ENCODE measurements around the gene GABBR2.

Gene GABBR2

DNA sequence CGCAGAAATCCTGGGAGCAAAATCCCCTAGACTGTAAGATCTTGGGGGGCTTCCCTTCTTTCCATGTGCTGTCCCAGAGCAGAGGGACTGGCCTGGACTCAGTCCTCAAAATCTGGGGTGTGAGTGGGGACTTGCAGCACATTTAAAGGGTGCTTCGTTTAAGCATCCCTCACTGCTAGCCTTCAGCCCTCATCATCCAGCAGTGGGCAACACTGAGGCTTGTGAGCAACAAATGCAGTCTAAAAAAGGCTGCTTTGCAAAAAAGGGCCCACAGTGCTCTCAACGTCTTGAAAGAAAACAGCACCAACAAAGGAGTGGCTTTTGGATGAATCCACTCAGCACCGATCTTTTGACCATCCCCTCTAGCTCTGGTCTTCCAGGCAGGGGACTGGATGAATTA lies 325.0 kb downstream of the GABBR2 start:
- DNase-seq: no peak

DNA sequence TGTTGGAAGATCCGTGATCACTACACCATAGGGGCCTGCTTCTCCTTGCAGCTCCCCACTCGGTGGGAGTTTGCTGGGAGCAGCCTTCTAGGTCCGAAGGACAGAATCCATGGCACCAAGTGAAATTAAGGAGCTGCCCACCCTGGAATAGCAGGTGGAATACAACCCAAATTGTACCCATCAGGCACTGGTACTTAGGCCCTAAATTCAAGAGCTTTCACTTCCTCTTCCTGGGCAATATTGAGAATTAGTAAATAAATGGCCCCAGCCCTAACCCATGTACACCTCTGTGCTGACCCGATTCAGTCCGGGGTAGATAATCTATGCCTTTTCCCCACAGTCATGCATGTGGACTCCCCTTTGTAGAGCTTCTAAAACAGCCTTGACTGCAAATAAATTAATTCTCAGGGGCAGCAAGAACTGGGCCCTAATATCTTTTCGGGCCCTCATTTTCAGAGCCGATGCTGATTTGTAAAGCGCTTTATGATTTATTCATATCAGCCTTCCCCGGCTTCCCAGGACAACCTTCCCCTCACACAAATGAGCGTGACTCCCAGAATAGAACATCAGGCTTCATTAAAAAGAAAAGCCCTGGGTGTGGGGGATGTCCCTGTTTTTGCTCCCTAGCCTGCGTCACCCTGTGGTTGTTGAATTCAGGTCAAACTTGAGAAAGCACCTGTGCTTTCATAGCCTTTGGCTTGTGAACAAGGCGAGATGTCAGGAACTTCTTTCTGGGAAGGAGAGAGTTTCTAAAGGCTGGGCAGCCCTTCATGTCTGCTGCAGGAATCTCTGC lies 327.2 kb downstream of the GABBR2 start:
- DNase-seq: no peak

DNA sequence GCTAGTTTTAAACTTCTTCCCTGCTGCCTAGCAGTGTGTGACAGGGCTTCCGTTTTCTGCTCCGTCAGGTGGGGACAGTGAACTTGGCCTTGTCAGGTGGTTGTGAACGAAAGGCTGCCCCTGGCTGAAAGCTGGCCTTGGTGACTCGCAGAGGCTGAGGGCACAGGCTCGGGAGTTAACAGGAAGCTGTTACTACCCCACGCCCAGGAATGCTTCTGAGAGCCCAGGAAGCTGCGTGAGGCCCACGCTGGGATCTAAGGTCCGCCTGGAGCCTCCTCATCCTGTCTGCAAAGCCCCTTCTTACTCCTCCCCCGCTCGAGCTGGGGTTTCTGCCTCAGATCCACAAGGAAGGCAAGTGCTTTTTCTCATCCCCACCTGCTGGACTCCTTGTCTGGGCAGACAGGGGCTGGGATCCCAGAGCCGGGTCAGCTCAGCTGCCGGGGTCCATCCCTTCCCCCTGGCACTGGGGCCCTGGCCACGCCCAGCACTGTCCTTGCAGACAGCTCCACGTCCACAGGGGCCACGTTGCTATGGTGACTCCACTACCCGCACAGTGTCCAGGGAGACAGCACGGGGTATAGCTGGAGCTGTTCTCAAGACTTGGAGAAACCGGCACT lies 328.6 kb downstream of the GABBR2 start:
- no peak for DNase-seq

DNA sequence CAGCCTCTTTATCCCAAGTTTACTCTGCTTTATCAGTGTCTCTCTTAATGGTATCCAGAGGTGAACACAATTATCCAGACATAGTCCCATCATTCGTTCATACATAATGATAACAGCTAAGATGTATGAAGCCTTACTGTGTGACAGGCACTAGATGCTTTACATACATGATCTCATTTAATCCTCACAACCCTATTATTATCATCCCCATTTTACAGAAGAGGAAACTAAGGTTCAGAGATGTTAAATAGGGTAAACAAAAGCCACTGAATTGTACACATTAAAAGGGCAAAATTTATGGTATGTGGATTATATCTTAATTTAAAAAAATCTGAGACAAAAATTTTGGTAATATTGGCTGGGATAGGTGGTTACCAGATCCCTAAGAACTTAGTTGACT lies 329.2 kb downstream of the GABBR2 start:
- no peak for DNase-seq

DNA sequence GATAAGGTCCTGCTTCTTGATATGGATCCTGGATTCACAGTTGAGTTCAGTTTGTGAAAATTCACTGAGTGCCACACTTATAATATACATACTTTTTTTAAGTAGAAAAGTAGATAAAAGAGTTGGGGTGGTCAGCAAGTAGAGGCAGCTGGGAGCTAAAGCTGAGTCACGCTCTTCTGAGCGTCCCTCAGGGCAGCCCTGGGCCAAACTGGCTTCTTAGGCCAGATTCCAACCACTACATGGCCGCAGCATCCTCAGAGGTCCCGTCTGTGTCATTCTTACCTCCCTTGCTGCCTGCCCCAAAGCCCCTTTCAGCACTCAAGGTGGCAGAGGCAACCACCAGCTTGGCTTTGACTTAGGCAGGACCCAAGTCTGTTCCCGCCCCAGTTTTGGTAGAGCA lies 329.9 kb downstream of the GABBR2 start:
- DNase-seq: no peak

DNA sequence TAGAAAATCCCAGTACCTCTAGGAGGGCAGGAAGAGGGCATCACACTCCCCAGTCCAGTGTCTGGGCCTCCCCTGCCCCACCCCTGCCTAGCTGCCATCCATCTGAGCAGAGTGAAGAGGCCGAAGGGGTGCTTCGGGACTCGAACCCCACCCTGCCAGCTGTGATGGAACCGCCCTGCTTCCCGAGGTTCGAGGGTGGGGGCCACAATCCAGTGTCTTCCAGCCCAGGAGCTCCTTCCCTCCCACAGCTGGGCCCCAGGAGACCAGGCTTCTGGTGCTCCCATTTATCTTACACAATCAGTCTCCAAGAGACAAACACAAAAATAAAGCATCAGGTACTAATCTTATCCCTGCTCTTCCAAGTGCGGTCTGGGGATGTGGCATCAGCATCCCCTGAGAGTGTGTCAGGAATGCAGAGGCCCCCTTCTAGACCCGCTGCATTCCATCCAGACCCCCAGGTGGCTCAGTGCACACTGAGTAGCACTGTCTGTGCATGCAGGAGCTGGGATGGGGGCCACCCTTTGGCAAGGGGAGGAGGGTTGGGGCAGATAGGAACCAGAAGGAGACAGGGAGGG lies 330.4 kb downstream of the GABBR2 start:
- no peak for DNase-seq

DNA sequence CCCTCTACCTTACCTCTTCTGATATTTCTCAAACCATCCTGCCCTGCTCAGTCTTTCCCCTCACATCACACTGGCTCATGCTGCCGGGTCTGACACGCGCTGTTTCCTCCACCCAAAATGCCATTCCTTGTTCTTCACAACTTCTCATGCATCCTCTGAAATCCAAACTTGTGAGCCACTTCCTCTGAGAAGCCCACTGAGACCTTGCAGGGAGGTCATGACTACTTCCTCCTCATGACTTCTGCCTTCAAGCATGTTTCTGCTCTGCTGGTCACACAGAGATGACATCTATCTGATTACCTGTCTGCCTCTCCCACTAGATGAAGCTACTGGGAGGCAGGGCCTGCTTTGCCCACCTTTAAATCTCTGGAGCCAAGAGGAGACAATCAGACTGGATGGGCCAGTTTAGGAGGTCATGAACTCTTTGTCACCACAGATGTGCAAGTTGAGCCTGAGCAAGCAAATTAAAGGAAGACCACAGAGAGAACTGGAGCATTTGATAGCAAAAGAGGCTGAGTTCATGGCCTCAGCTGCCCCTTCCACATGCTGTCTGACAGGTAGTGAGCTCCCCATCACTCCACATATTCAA lies 333.5 kb downstream of the GABBR2 start:
- DNase-seq: no peak

DNA sequence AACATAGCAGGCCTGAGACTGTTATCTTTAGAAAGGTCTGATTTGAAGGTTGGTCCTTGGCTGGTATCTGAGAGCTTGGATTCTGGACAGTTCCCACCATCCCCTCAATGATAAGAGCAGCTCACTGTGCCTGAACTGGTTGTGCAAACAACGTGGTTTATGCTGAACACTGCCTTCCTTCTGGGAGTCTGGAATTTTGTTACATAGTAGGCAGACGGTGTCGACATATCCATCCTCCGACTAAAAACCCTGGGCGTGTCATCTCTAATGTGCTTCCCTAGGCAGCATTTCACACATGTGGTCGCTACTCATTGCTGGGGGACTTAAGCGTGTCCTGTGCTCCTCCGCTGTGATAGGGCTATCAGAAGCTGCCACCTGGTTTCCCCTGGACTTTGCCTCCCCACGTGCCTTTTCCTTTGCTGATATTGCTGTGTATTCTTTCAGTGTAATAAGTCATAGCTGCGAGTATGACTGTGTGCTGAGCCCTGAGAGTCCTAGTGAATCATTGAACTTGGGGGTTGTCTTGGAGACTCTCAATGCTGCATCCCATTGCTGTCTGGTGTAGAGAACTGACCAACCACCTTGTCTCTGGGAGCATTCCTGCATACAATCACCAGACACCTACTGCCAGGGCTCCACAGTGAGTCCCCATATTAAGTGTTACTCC lies 334.2 kb downstream of the GABBR2 start:
- DNase-seq: no peak

DNA sequence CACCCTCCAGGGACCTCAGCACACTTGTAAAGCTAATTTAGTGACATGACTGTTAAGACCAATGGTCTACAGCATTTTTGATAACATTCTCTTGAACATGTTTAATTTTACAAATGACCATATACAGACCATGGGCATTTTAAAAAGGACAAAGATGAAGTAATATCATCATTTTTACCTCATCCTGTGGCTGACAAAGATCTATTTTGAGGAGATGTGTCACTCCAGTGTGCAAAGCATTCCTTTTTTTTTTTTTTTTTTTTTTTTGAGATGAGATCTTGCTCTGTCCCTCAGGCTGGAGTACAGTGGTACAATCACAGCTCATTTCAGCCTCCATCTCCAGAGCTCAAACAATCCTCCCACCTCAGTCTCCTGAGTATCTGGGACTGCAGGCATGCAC lies 335.1 kb downstream of the GABBR2 start:
- no peak for DNase-seq

DNA sequence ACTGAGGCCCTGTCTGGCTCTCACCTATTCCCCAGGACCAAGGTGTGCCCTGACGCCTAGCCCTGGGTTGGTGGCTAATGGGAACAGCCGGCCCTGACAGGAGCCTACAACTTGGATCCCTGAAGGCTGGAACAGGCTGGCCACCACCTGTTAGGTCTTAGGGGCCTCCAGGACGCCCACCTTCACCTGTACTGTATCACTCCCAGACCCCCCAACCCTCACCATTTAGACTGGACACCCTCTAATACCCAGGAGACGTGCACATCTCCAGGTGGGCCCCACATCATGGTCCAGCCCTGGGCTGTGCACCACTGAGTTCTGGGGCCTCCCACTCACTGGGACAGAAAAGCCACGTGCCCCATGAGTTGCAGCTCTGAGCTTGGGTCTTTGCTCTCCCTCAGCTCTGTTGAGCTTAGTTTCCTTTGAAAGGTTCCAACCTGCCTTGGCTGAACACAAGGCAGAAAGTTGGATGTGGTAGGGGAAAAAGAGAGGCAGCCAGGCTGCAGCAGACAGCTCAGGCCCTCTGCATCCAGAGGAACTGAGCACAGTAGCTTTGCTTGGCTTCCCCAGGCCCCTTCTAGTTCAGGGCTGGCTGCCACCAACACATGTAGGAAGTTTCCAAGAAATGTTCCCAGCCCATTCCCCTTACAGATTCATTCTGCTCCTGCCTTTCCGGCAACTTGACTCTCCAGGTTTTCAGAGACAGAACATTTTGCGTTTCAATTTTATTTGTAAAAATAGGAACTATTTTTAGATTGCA lies 336.5 kb downstream of the GABBR2 start:
- no peak for DNase-seq

DNA sequence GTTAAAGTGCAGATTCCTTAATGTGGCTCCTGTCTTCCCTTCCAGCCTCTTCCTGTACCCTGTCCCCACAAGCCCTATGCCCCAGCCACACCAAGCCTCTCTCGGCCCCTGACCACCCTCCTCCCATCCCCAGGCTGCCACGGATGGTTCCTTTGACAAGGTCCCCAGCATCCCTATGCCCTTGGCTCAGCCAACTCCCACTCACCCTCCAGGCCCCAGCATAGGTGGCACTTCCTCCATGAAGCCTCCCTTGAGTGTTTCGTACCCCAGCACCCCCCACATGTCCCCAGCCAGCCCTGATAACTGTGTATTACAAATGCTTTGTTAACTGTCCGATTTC lies 337.8 kb downstream of the GABBR2 start:
- DNase-seq: no peak

DNA sequence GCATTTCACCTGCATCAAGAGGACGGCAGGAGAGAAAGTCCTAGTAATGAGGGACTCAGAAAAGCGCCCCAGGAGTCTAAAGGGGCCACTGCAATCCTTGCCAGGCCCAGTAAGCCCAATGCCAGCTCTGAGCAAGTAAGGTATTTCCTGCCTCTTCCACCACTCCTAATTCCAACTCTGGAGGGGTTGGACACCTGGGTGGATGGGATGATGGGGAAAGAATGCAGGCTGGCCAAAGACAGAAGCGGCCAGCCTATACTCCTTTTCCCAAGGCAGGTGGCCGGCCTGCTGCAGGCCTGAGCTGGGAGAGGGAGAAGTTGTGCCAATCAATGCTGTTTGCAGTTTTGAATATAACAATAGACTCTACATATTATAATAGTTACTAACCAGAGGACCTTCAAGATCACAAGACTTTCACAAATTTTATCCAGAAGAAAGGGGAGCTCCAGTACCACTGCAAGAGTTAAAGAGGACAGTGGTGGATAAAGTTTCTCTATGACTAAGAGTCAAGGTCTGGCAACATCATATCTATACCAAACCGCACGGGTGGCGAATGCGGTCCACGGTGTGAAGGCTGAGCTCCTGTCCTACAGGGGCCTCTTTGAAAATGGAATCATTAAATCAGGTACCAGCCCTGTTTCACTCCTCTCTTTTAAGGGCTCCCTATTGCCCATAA lies 338.3 kb downstream of the GABBR2 start:
- DNase-seq: no peak

DNA sequence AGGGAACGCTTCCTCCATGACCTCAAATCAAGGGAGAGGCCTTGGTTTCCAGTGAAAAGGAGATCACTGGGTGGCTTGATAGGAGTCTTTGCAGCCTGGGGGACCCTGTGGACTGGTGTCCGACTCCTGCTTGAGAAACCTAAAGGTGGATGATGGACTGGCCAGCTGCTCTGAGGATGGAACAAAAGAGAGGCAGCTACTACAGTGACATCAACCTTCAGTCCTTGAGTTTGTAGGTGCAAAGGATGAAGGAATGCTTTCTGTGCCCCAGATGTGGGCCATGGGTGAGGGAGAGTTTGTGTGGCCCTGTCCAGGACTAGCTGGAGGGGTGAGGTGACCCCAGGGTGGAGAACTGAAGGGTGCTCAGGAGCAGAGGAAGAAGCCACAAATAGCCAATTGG lies 338.8 kb downstream of the GABBR2 start:
- DNase-seq: no peak

DNA sequence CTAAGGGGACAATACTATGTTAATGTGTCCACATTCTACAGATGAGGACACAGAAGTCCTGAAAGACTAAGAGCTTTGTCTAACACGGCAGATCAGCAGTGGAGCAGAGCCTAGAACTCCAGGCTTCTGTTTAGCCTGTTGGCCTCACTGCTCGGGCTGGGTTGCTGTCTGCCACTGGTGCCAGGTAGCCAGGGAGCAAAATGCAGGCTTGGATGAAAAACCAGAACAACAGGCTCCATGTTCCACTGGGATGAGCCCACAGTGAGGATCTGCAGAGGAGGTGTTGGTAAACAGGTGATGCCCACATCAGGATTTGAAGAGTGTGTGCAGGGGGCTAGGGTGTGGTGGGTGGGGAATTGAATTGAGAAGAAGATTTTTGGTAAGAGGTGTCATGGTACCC lies 339.3 kb downstream of the GABBR2 start:
- DNase-seq: no peak

DNA sequence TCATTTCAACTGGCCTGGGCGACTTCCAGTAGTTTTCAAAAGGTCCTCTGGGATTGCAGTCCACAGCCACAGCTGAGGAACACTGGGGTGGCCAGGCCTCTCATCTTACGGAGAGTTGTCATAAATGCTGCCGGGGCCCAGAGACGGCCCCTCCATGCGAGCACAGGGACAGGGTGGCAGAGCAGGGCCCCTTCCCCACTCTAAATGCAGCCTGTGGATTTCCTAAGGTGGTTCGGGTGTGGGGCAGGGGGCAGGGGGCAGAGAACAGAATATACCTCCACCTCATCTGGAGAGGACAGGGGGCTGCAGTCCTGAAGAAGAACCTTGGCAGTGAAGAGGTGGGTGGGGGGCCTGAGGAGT lies 339.7 kb downstream of the GABBR2 start:
- no peak for DNase-seq

DNA sequence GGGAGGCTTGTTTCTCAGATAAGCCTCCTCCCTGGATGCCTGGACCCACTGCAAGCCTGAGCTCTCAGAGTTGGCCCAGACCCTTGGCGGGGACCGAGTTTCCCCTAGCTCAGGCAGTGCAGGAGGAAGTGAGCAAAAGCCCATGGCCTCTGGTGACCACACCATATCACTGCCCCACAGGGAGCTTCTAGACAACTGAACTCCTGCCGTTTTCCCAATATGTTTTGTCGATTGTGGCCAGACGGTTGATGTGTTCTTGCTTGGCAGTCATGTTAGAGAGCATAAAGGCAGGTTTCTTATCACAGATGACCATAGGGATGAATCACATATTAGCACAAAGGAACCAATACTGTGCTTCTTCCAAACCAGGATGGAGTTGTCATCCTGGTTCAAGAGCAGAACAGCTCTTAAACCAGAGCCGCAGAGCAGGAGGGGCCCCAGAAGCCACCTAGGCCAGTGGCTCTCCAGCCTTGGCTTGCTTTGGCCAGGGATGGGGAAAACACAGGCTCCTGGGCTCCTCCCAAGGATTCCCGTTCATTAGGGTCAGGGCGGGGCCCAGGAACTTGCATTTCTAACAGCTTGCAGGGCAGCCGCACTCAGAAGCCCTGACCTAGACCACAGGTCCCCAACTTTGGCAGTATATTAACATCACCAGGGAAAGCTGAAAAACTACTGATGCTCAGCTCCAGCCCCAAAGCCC lies 340.2 kb downstream of the GABBR2 start:
- DNase-seq: no peak

DNA sequence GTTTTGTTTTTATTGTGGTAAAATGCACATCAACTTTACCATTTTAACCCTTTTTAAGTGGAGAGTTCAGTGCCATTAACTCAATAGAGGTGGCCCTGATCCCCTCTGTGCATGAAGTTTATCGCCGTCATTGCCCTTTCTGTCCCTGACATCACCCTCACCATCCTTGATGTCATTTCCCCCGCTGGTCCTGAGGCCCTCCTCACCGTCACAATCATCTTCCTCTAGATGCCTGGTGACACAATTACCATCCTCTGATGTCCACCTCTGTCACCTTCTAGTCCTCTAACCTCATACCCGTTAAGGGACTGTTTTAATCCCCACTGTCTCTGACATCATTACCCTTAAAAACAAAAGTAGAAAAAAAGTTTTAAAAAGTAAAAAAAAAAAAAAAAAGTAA lies 340.8 kb downstream of the GABBR2 start:
- DNase-seq: no peak

DNA sequence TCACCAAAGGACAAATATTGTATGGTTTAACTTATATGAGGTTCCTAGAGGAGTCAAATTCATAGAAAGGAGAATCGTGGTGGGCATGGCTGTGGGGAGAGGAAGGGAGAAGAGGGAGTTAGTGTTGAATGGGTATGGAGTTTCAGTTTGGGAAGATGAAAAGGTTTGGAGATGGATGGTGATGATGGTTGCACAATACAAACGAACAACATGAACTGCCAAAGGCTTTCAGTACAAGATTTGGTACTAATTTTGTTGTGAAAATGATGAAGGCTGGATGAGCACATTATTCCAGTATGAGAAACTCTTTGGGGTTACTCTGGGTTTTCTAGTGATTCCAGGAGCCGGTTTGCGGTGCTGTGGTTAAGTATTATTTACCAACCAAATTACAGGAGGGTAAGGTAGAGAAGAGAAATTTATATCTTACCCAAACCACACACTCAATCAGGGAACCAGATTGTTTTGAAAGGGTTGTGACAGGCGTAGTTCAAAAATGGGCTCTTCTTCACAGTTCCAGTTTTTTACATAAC lies 341.3 kb downstream of the GABBR2 start:
- no peak for DNase-seq

DNA sequence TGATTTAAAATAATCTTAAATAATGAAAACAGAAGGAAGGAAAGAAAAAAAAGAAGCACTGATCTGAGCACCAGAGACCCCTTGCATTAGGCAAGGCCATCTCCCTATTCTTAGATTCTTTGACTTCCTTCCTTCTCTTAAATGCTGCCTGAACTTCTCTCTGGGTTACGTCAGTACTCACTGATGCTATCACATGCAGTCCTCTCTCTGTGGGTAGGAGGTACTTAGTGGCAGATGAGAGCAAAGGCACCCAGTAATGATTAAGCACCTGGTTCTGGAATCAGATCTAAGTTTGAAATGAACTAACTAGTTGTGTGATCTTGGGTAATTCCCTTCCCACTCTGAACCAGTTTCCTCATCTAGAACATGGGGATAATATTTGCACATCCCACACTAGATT lies 343.0 kb downstream of the GABBR2 start:
- no peak for DNase-seq

DNA sequence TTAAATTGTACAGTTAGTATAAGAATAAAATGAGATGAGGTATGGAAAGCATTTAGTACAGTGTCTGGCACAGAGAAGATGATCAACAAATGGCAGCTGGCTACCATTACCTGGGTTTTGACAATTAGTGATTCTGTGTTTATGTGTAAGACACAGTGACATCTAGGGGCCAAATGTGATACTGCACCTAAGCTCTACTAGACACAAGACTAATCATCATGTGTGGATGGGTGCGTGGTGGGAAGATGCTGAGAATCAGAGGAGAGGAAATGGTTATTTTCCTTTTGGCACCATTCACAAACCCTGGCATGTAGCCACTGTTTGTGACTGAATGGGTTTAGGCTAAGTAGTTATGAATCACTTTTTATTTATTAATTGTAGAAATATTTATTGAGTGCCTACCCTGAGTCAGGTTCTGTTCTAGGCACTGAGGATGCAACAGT lies 343.5 kb downstream of the GABBR2 start:
- DNase-seq: no peak

DNA sequence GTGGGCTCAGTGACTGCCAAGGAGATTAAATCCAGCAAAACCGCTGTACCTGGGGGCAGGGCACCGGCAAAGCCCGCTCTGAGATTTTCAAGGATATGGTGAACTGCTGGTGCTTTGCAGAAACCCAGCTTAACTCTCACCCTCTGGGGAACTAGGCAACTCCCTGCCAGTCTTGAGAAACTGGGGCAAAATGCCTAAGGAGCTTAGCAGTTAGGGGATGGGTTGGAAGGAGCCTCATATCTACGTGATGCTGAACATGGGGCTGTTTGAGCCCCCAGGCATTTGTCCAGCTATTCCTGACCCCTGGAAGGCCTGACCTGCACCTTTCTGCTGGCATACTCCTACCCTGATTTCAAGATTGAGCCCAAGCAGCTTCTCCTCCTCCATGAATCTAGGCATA lies 344.6 kb downstream of the GABBR2 start:
- no peak for DNase-seq

All from DMS153 (cell line).